H1 (cell line): ENCODE results near the gene MALSU1. TPM values are rescaled to one million over a fixed set of nuclear protein-coding genes. Genes with fewer than 3 reads are reported as not detected.
A peak's percentile ranks its signal among the peaks of the same experiment; 100 is the strongest.

Source experiments
- CTCF ChIA-PET: fragments of 300-600 bp; sonication (Branson Sonifier 250); formaldehyde crosslinking; loops from one replicate; lab custom pipeline; 2021; ENCODE audit not compliant: partially characterized antibody; lab: Charles Lee
- POLR2A ChIA-PET: fragments of 300-600 bp; sonication (Branson Sonifier 250); formaldehyde crosslinking; loops from one replicate; lab custom pipeline; 2021; ENCODE audit warnings: inconsistent platforms; ENCODE audit not compliant: partially characterized antibody; lab: Charles Lee
- DNase-seq, 2 experiments: peaks; one replicate each; pipeline versions ENCODE4 v3.0.0 to v3.0.0-alpha.2; 2010 to 2022; ENCODE audit warnings: low spot score in 2 of 2, low read depth in 1 of 2, mixed read lengths in 1 of 2
- FAIRE-seq: peaks from 2 replicates; lab custom pipeline; 2011; peaks lifted over from hg19 to GRCh38; lab: Jason Lieb, UNC
- H2AFZ ChIP-seq: 2 replicates; pipeline ENCODE4 v1.8.1; 2012; ENCODE audit warnings: low read length, inconsistent platforms
- H2AK5ac ChIP-seq: 2 replicates; pipeline ENCODE4 v1.6.1; 2013; ENCODE audit warnings: low read depth, low read length
- H2BK120ac ChIP-seq: replicated peaks from 2 replicates; pipeline ENCODE3; 2013; ENCODE audit warnings: low read depth, low read length, inconsistent platforms
- H2BK12ac ChIP-seq: 2 replicates; pipeline ENCODE4 v1.6.1; 2013; ENCODE audit warnings: low read depth, low read length
- H2BK15ac ChIP-seq: 2 replicates; pipeline ENCODE4 v1.6.1; 2013; ENCODE audit warnings: low read length
- H2BK20ac ChIP-seq: 2 replicates; pipeline ENCODE4 v1.6.1; 2013; ENCODE audit warnings: low read length
- H2BK5ac ChIP-seq: 2 replicates; pipeline ENCODE4 v1.6.1; 2013; ENCODE audit warnings: low read depth, low read length
- H3K14ac ChIP-seq: 2 replicates; pipeline ENCODE4 v1.6.1; 2013; ENCODE audit warnings: inconsistent platforms; ENCODE audit not compliant: insufficient read length
- H3K18ac ChIP-seq: 2 replicates; pipeline ENCODE4 v1.6.1; 2013; ENCODE audit warnings: low read length; ENCODE audit errors: extremely low read depth
- H3K23ac ChIP-seq: 2 replicates; pipeline ENCODE4 v1.6.1; 2013; ENCODE audit warnings: inconsistent platforms; ENCODE audit not compliant: insufficient read length
- H3K23me2 ChIP-seq: 2 replicates; pipeline ENCODE4 v1.6.1; 2013; ENCODE audit warnings: low read depth, low read length
- H3K27ac ChIP-seq: 2 replicates; pipeline ENCODE4 v1.6.1; 2011; ENCODE audit warnings: low read depth, low read length, inconsistent platforms
- H3K27me3 ChIP-seq, 4 experiments: replicated peaks in 1 of 4; 1 replicate in 1 of 4; 2 replicates in 3 of 4; pipeline versions ENCODE4 v1.6.1 to v1.8.1; 2011 to 2013; ENCODE audit warnings: low read length in 3 of 4, mild to moderate bottlenecking in 3 of 4, inconsistent platforms in 2 of 4, mixed read lengths in 2 of 4, moderate library complexity in 1 of 4; ENCODE audit not compliant: control insufficient read depth in 3 of 4, insufficient read depth in 3 of 4; ENCODE audit errors: extremely low read depth in 1 of 4
- H3K36me3 ChIP-seq, 4 experiments: 2 replicates each; pipeline versions ENCODE4 v1.6.1 to v1.8.1; 2011 to 2013; ENCODE audit warnings: mild to moderate bottlenecking in 4 of 4, low read length in 3 of 4, moderate library complexity in 2 of 4, control low read depth in 1 of 4, inconsistent platforms in 1 of 4; ENCODE audit not compliant: insufficient read depth in 4 of 4, control insufficient read depth in 2 of 4
- H3K4ac ChIP-seq: replicated peaks from 2 replicates; pipeline ENCODE3; 2013; ENCODE audit warnings: low read length, low read depth, mixed read lengths, inconsistent platforms; ENCODE audit not compliant: insufficient read length
- H3K4me1 ChIP-seq, 4 experiments: replicated peaks in 1 of 4; 1 replicate in 1 of 4; 2 replicates in 3 of 4; pipeline versions ENCODE4 v1.6.1 to v1.8.1; 2011 to 2013; ENCODE audit warnings: low read length in 3 of 4, inconsistent platforms in 2 of 4, mixed read lengths in 1 of 4; ENCODE audit not compliant: insufficient read depth in 4 of 4, control insufficient read depth in 3 of 4
- H3K4me2 ChIP-seq, 2 experiments: 2 replicates each; pipeline versions ENCODE4 v1.6.1 to v1.8.1; 2011 to 2013; ENCODE audit warnings: low read depth in 2 of 2, low read length in 2 of 2, control low read depth in 1 of 2, inconsistent platforms in 1 of 2, mild to moderate bottlenecking in 1 of 2; ENCODE audit not compliant: insufficient read depth in 1 of 2
- H3K4me3 ChIP-seq, 4 experiments: fragments of 200-600, 300-600 bp in 1 of 4; sonication (generic), shearing (Covaris generic), sonication (Bioruptor Twin) in 1 of 4; 2 replicates each; pipeline versions ENCODE4 v1.5.1 to v1.8.1; 2011 to 2016; ENCODE audit warnings: low read length in 4 of 4, low read depth in 3 of 4, control low read depth in 2 of 4, inconsistent platforms in 2 of 4, mild to moderate bottlenecking in 2 of 4, mixed read lengths in 1 of 4, moderate library complexity in 1 of 4; ENCODE audit not compliant: insufficient read depth in 2 of 4; ENCODE audit errors: extremely low read depth in 1 of 4
- H3K56ac ChIP-seq: replicated peaks from 2 replicates; pipeline ENCODE3; 2013; ENCODE audit warnings: low read depth, mild to moderate bottlenecking, mixed read lengths, low read length, inconsistent platforms; ENCODE audit not compliant: insufficient read length
- H3K79me1 ChIP-seq: 2 replicates; pipeline ENCODE4 v1.6.1; 2013; ENCODE audit warnings: low read depth, low read length, control low read depth
- H3K79me2 ChIP-seq, 2 experiments: 2 replicates each; pipeline versions ENCODE4 v1.6.1 to v1.8.1; 2012 to 2013; ENCODE audit warnings: low read length in 2 of 2, mild to moderate bottlenecking in 2 of 2, inconsistent platforms in 1 of 2; ENCODE audit not compliant: insufficient read depth in 2 of 2, control insufficient read depth in 1 of 2
- H3K9ac ChIP-seq, 4 experiments: replicated peaks in 1 of 4; 1 replicate in 1 of 4; 2 replicates in 3 of 4; pipeline versions ENCODE4 v1.6.1 to v1.8.1; 2011 to 2013; ENCODE audit warnings: low read depth in 3 of 4, low read length in 3 of 4, control low read depth in 2 of 4, mild to moderate bottlenecking in 2 of 4, moderate library complexity in 2 of 4, inconsistent platforms in 1 of 4; ENCODE audit errors: extremely low read depth in 1 of 4
- H3K9me3 ChIP-seq, 2 experiments: 2 replicates each; pipeline versions ENCODE4 v1.6.1 to v1.8.1; 2012 to 2013; ENCODE audit warnings: mild to moderate bottlenecking in 2 of 2, moderate library complexity in 2 of 2, control low read depth in 1 of 2, inconsistent platforms in 1 of 2, low read depth in 1 of 2, low read length in 1 of 2, mixed read lengths in 1 of 2; ENCODE audit not compliant: insufficient read depth in 2 of 2
- H4K20me1 ChIP-seq, 2 experiments: replicated peaks in 1 of 2; 2 replicates each; pipeline versions ENCODE3 to v1.8.1; 2011 to 2013; ENCODE audit warnings: inconsistent platforms in 2 of 2, low read length in 2 of 2, mild to moderate bottlenecking in 1 of 2; ENCODE audit not compliant: insufficient read depth in 2 of 2, control insufficient read depth in 1 of 2
- H4K5ac ChIP-seq: 2 replicates; pipeline ENCODE4 v1.6.1; 2013; ENCODE audit warnings: low read length, low read depth, mixed read lengths, inconsistent platforms; ENCODE audit not compliant: insufficient read length
- H4K8ac ChIP-seq: 2 replicates; pipeline ENCODE4 v1.8.0; 2013; ENCODE audit warnings: mild to moderate bottlenecking, moderate library complexity, low read length, inconsistent platforms; ENCODE audit not compliant: insufficient read depth; ENCODE audit errors: extremely low read depth
- H4K91ac ChIP-seq: replicated peaks from 2 replicates; pipeline ENCODE3; 2013; ENCODE audit warnings: low read length, mixed read lengths, inconsistent platforms; ENCODE audit not compliant: insufficient read length
- KDM4A ChIP-seq: IDR thresholded peaks from one replicate; pipeline ENCODE4 v1.7.1; 2012; ENCODE audit warnings: low read depth, mild to moderate bottlenecking, moderate library complexity, low read length, inconsistent platforms; ENCODE audit not compliant: severe bottlenecking
- POLR2A ChIP-seq, 2 experiments: IDR thresholded peaks; 1 replicate in 1 of 2; 2 replicates in 1 of 2; pipeline ENCODE4 v1.6.1; 2011; ENCODE audit warnings: low read depth in 2 of 2, low read length in 2 of 2, mild to moderate bottlenecking in 2 of 2; ENCODE audit errors: control extremely low read depth in 1 of 2
- WGBS, 2 experiments: shearing (Covaris generic) in 1 of 2; methylation state at CpG; one replicate each; pipeline versions ENCODE4 v1.1.6 to v1.1.7; 2013 to 2015; ENCODE audit warnings: low lambda C conversion rate in 2 of 2, mixed read lengths in 2 of 2, inconsistent platforms in 1 of 2, low coverage in 1 of 2, missing lambda C conversion rate in 1 of 2; ENCODE audit not compliant: insufficient replicate concordance in 2 of 2, insufficient coverage in 1 of 2, insufficient read length in 1 of 2; ENCODE audit errors: extremely low coverage in 1 of 2, missing lambda C conversion rate in 1 of 2; 5-methylcytosine and 5-hydroxymethylcytosine counted together
- polyA plus RNA-seq, 7 experiments: library from polyadenylated mRNA; depleted of rRNA in 3 of 7; stranded (reverse) in 5 of 7; unstranded in 2 of 7; fragments of >200 nt in 5 of 7; fragments of 200-250 nt in 2 of 7; gene quantifications; 1 replicate in 5 of 7; 2 replicates in 1 of 7; 4 replicates in 1 of 7; pipeline versions ENCODE4 v1.2.1 to v1.2.3, GENCODE V29; 2011 to 2013; ENCODE audit warnings: missing spikeins in 2 of 7, mixed read lengths in 2 of 7
- total RNA-seq: library from RNA; stranded (reverse); fragmentation: NEBNext Ultra II Directional; extraction: Animal tissue kit (Norgen Biotek cat#: 25700); gene quantifications from 2 replicates; pipeline ENCODE4 v1.2.1, GENCODE V29; 2021

The MALSU1 gene
- total and polyA plus RNA-seq, 2 of the 8 experiments (the other 6 are each of a cell fraction or from before 2014, with no cell fraction given): 73.5 to 84.0 TPM

DNA sequence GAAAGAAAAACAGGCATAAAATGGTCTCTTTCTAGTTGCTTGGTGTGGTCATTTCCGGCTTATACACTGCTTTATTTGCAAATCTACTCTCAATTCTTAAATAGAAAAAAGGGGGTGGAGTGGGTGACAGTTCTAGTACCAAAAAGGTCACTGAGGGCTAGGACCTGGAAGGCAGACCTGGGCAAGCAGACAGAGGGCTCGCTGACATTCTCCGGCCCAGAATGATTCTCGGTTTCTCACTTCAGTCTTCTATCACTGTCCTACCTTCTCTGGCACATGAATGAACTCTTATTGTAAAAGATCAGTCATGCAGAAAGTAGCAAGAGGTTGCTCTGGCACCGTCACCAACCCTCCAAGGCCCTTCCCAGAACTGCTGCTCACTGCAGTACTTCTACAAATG lies 54.0 kb downstream of the MALSU1 start:
- H3K23ac ChIP-seq: no peak overlapping the region
- no peak overlapping the region for H3K4me2 ChIP-seq
- H2AFZ ChIP-seq: no peak overlapping the region
- H2BK120ac ChIP-seq: no peak overlapping the region
- H3K79me1 ChIP-seq: no peaks in the 10 kb centered on the region
- no peak overlapping the region for H3K4ac ChIP-seq
- no peak overlapping the region for H3K18ac ChIP-seq
- no peaks in the 10 kb centered on the region for H3K23me2 ChIP-seq
- peaks cover 0 to 35% (median 7%) of the 10 kb centered on the region in 4 experiments; a peak in 5 of 8 replicates for H3K36me3 ChIP-seq
- H2BK20ac ChIP-seq: no peak overlapping the region
- H3K9me3 ChIP-seq: no peaks in the 10 kb centered on the region
- no peak overlapping the region for H4K5ac ChIP-seq
- CTCF ChIA-PET: no interaction called here
- H2AK5ac ChIP-seq: no peak overlapping the region
- H3K27me3 ChIP-seq: no peaks in the 10 kb centered on the region
- DNase-seq: no peak
- no peak overlapping the region for H3K9ac ChIP-seq
- H3K4me1 ChIP-seq: peaks cover 0 to 3% (median 2%) of the 10 kb centered on the region in 4 experiments; a peak in 1 of 7 replicates
- no peak overlapping the region for H2BK12ac ChIP-seq
- no peak overlapping the region for H4K8ac ChIP-seq
- H4K91ac ChIP-seq: no peak overlapping the region
- no peak overlapping the region for H3K4me3 ChIP-seq
- H2BK5ac ChIP-seq: no peak overlapping the region
- TF ChIP-seq KDM4A (no peak), POLR2A (IDR thresholded peaks at IDR 0.05; ENCODE audit: control extremely low read depth in 1 of 2, low read depth in 2 of 2, low read length in 2 of 2) (peak; percentile 33 to 36; a peak in 1 of 3 replicates)
- TF ChIP-seq, all 59 proteins: peak for 1
- no peak overlapping the region for H3K56ac ChIP-seq
- POLR2A ChIA-PET: no interaction called here
- peaks cover 5% of the 10 kb centered on the region in 2 experiments for H4K20me1 ChIP-seq
- WGBS, 2 experiments: 93% methylated on average over 5 of the region's 5 CpGs; no CpG with 5 or more reads in 1 of the 2 experiments
- FAIRE-seq: no peak
- H2BK15ac ChIP-seq: no peak overlapping the region
- H3K27ac ChIP-seq: no peak overlapping the region
- H3K14ac ChIP-seq: no peak overlapping the region
- H3K79me2 ChIP-seq: peaks cover 0 to 63% of the 10 kb centered on the region in 2 experiments; a peak in 2 of 4 replicates
